Esophagus muscularis mucosa (tissue), 2 donors: ENCODE measurements around the gene NOL3.

Source experiments
- POLR2A ChIP-seq: fragments of 450-650 bp; IDR thresholded peaks from one replicate; pipeline ENCODE4 v1.6.1; 2017; ENCODE audit warnings: antibody characterized with exemption, moderate library complexity, mild to moderate bottlenecking, low read depth
- POLR2AphosphoS5 ChIP-seq, 2 donors: sonication (generic); formaldehyde crosslinking; IDR thresholded peaks; one replicate each; pipeline ENCODE4 v1.6.1; 2017; ENCODE audit warnings: antibody characterized with exemption in 2 of 2

GRCh38 chr16:67213197-67214019, 43.1 kb downstream of the NOL3 start:
- TF ChIP-seq POLR2AphosphoS5 (IDR thresholded peaks at IDR 0.05) (no peak), POLR2A (no peak)
